Thyroid gland (tissue), 4 donors: Measurements from ENCODE around the gene NAV2.

ENCODE experiments used
- CTCF ChIP-seq, 6 experiments: fragments of 200-600 bp in 3 of 6; fragments of 450-650 bp in 3 of 6; sonication (generic) in 3 of 6; IDR thresholded peaks; one replicate each; pipeline ENCODE4 v1.5.1; 2016 to 2019; ENCODE audit warnings: antibody characterized with exemption in 6 of 6, mild to moderate bottlenecking in 2 of 6, inconsistent platforms in 1 of 6, moderate library complexity in 1 of 6
- POLR2A ChIP-seq, 2 donors: fragments of 450-650 bp; IDR thresholded peaks; one replicate each; pipeline ENCODE4 v1.6.1; 2017; ENCODE audit warnings: antibody characterized with exemption in 2 of 2, mild to moderate bottlenecking in 2 of 2, moderate library complexity in 1 of 2

- TF ChIP-seq CTCF (IDR thresholded peaks at IDR 0.05) (no peak), POLR2A (IDR thresholded peaks at IDR 0.05) (no peak)
Observed at GRCh38 chr11:20025332-20025840, 312.7 kb downstream of the NAV2 start.
